ENCODE data around the gene ARHGAP5.
"Not testable (repeated sequence)": the region's sequence is repeated elsewhere in the genome, so short reads cannot be mapped to it uniquely, and the experiment has no call there.

The ARHGAP5 gene

GRCh38 chr14:32126899-32127730 lies 50.0 kb downstream of the ARHGAP5 start:
- H3K4me3 Mint-ChIP-seq, H3K27ac Mint-ChIP-seq, H3K9me3 Mint-ChIP-seq, H3K27me3 Mint-ChIP-seq: not testable (repeated sequence)
- Mint-ChIP-seq H3K4me1 (peaks cover 39% of the 10 kb centered on the region), H3K36me3 (peaks cover 49% of the 10 kb centered on the region)

GRCh38 chr14:32127731-32128654 lies 50.9 kb downstream of the ARHGAP5 start:
- H3K4me3 Mint-ChIP-seq, H3K9me3 Mint-ChIP-seq, H3K27ac Mint-ChIP-seq, H3K27me3 Mint-ChIP-seq: not testable (repeated sequence)
- peaks cover 44% of the 10 kb centered on the region for H3K36me3 Mint-ChIP-seq
- peaks cover 32% of the 10 kb centered on the region for H3K4me1 Mint-ChIP-seq

GRCh38 chr14:32128703-32129102 lies 51.6 kb downstream of the ARHGAP5 start:
- H3K27me3 Mint-ChIP-seq, result no peaks in the 10 kb centered on the region
- no peak overlapping the region for H3K4me3 Mint-ChIP-seq
- no peak overlapping the region for H3K27ac Mint-ChIP-seq
- H3K9me3 Mint-ChIP-seq, result peaks cover 6% of the 10 kb centered on the region
- H3K36me3 Mint-ChIP-seq, result peaks cover 47% of the 10 kb centered on the region
- peaks cover 25% of the 10 kb centered on the region for H3K4me1 Mint-ChIP-seq

GRCh38 chr14:32129124-32129523 lies 52.0 kb downstream of the ARHGAP5 start:
- H3K9me3 Mint-ChIP-seq, result peaks cover 6% of the 10 kb centered on the region

GRCh38 chr14:32131689-32132088 lies 54.6 kb downstream of the ARHGAP5 start:
- peaks cover 41% of the 10 kb centered on the region for H3K36me3 Mint-ChIP-seq
- H3K4me3 Mint-ChIP-seq, H3K9me3 Mint-ChIP-seq, H3K27me3 Mint-ChIP-seq, H3K4me1 Mint-ChIP-seq, H3K27ac Mint-ChIP-seq: not testable (repeated sequence)

More at GRCh38 chr14:32129124-32129523, 52.0 kb downstream of the ARHGAP5 start:
- H3K4me1 Mint-ChIP-seq, result peaks cover 21% of the 10 kb centered on the region
- H3K27ac Mint-ChIP-seq, result no peak overlapping the region
- H3K27me3 Mint-ChIP-seq, result no peaks in the 10 kb centered on the region
- H3K4me3 Mint-ChIP-seq, result no peak overlapping the region
- peaks cover 44% of the 10 kb centered on the region for H3K36me3 Mint-ChIP-seq

- peaks cover 4% of the 10 kb centered on the region for H3K4me1 Mint-ChIP-seq
- no peaks in the 10 kb centered on the region for H3K27me3 Mint-ChIP-seq
- no peak overlapping the region for H3K27ac Mint-ChIP-seq
- H3K9me3 Mint-ChIP-seq, result no peaks in the 10 kb centered on the region
- peaks cover 45% of the 10 kb centered on the region for H3K36me3 Mint-ChIP-seq
- H3K4me3 Mint-ChIP-seq, result no peak overlapping the region
These were observed 57.5 kb downstream of the ARHGAP5 start for GRCh38 chr14:32134448-32135097.

GRCh38 chr14:32136027-32136825 lies 59.1 kb downstream of the ARHGAP5 start:
- H3K36me3 Mint-ChIP-seq, result peaks cover 46% of the 10 kb centered on the region
- peaks cover 8% of the 10 kb centered on the region for H3K4me1 Mint-ChIP-seq
- peaks cover 5% of the 10 kb centered on the region for H3K9me3 Mint-ChIP-seq
- no peaks in the 10 kb centered on the region for H3K27me3 Mint-ChIP-seq
- H3K4me3 Mint-ChIP-seq, result no peak overlapping the region
- no peak overlapping the region for H3K27ac Mint-ChIP-seq

GRCh38 chr14:32137313-32137712 lies 60.2 kb downstream of the ARHGAP5 start:
- Mint-ChIP-seq H3K4me3 (no peak overlapping the region), H3K27ac (no peak overlapping the region), H3K4me1 (peaks cover 12% of the 10 kb centered on the region), H3K27me3 (no peaks in the 10 kb centered on the region), H3K9me3 (peaks cover 5% of the 10 kb centered on the region), H3K36me3 (peaks cover 47% of the 10 kb centered on the region)

- Mint-ChIP-seq H3K27me3 (no peaks in the 10 kb centered on the region), H3K27ac (no peak overlapping the region), H3K9me3 (peaks cover 5% of the 10 kb centered on the region), H3K4me1 (peaks cover 12% of the 10 kb centered on the region), H3K36me3 (peaks cover 47% of the 10 kb centered on the region), H3K4me3 (no peak overlapping the region)
These were observed 60.8 kb downstream of the ARHGAP5 start for GRCh38 chr14:32137892-32138291.

- Mint-ChIP-seq H3K9me3 (peaks cover 5% of the 10 kb centered on the region), H3K36me3 (peaks cover 25% of the 10 kb centered on the region), H3K27me3 (no peaks in the 10 kb centered on the region), H3K27ac (no peak overlapping the region), H3K4me3 (no peak overlapping the region), H3K4me1 (peaks cover 9% of the 10 kb centered on the region)
These were observed 65.2 kb downstream of the ARHGAP5 start for GRCh38 chr14:32142341-32142740.

GRCh38 chr14:32142754-32143437 lies 65.8 kb downstream of the ARHGAP5 start:
- Mint-ChIP-seq H3K27ac (no peak overlapping the region), H3K36me3 (peaks cover 22% of the 10 kb centered on the region), H3K27me3 (no peaks in the 10 kb centered on the region), H3K4me3 (no peak overlapping the region), H3K4me1 (peaks cover 9% of the 10 kb centered on the region), H3K9me3 (peaks cover 5% of the 10 kb centered on the region)

GRCh38 chr14:32150392-32150791 lies 73.3 kb downstream of the ARHGAP5 start:
- no peak overlapping the region for H3K4me3 Mint-ChIP-seq
- H3K27me3 Mint-ChIP-seq, result no peaks in the 10 kb centered on the region
- no peak overlapping the region for H3K27ac Mint-ChIP-seq
- no peaks in the 10 kb centered on the region for H3K4me1 Mint-ChIP-seq
- peaks cover 7% of the 10 kb centered on the region for H3K36me3 Mint-ChIP-seq
- no peaks in the 10 kb centered on the region for H3K9me3 Mint-ChIP-seq

- H3K36me3 Mint-ChIP-seq, result peaks cover 2% of the 10 kb centered on the region
- no peak overlapping the region for H3K27ac Mint-ChIP-seq
- no peaks in the 10 kb centered on the region for H3K27me3 Mint-ChIP-seq
- no peaks in the 10 kb centered on the region for H3K4me1 Mint-ChIP-seq
- peaks cover 8% of the 10 kb centered on the region for H3K9me3 Mint-ChIP-seq
- H3K4me3 Mint-ChIP-seq, result no peak overlapping the region
These were observed 88.9 kb downstream of the ARHGAP5 start for GRCh38 chr14:32166029-32166428.

GRCh38 chr14:32166924-32167323 lies 89.8 kb downstream of the ARHGAP5 start:
- H3K27ac Mint-ChIP-seq, result no peak overlapping the region
- H3K36me3 Mint-ChIP-seq, result no peaks in the 10 kb centered on the region
- no peaks in the 10 kb centered on the region for H3K27me3 Mint-ChIP-seq
- H3K4me3 Mint-ChIP-seq, result no peak overlapping the region
- H3K9me3 Mint-ChIP-seq, result peaks cover 5% of the 10 kb centered on the region
- H3K4me1 Mint-ChIP-seq, result no peaks in the 10 kb centered on the region
